Colonic mucosa (tissue), 4 donors: ENCODE measurements around the gene RALY. TPM values are rescaled to one million over a fixed set of nuclear protein-coding genes. Genes with fewer than 3 reads are reported as not detected.

Experiments
- DNase-seq: peaks from one replicate; pipeline ENCODE4 v3.0.0-alpha.2; 2020
- H3K27ac ChIP-seq: fragments of 200-600 bp; one replicate; pipeline ENCODE4 v1.8.0; 2021
- H3K27me3 ChIP-seq: fragments of 200-600 bp; one replicate; pipeline ENCODE4 v1.8.0; 2021
- H3K36me3 ChIP-seq: fragments of 200-600 bp; one replicate; pipeline ENCODE4 v1.8.0; 2021
- H3K4me1 ChIP-seq: fragments of 200-600 bp; one replicate; pipeline ENCODE4 v1.8.0; 2021; ENCODE audit warnings: mild to moderate bottlenecking
- H3K4me3 ChIP-seq: fragments of 200-600 bp; one replicate; pipeline ENCODE4 v1.8.0; 2021
- H3K9ac ChIP-seq, 2 donors: one replicate each; pipeline ENCODE4 v1.7.0; 2013; ENCODE audit warnings: control low read depth in 2 of 2, low read depth in 2 of 2, low read length in 2 of 2
- H3K9me3 ChIP-seq: fragments of 200-600 bp; one replicate; pipeline ENCODE4 v1.8.0; 2021
- intact Hi-C: fragments of 100-400 bp; cut with DNase I; formaldehyde crosslinking; loops from one replicate; pipeline ENCODE4 v1.14.1; 2022
- total RNA-seq, 2 donors: library from RNA; stranded (reverse); fragmentation: NEBNext Ultra II Directional in 1 of 2; extraction: Animal tissue kit (Norgen Biotek cat#: 25700) in 1 of 2; gene quantifications; one replicate each; pipeline ENCODE4 v1.2.1, GENCODE V29; 2021
- TF ChIP-seq, protein P1 (sequence below): fragments of 200-600 bp; IDR thresholded peaks from one replicate; pipeline ENCODE4 v1.8.0; 2022; ENCODE audit warnings: antibody characterized with exemption, mild to moderate bottlenecking
- donor health status: healthy.
- donor health status: DM: no; HTN: no; CAD: no.
- donor health status: DM: no; HTN: no; CAD: no.

Gene RALY
- total RNA-seq, 2 donors from 2014 or later = 196 to 212 TPM

DNA sequence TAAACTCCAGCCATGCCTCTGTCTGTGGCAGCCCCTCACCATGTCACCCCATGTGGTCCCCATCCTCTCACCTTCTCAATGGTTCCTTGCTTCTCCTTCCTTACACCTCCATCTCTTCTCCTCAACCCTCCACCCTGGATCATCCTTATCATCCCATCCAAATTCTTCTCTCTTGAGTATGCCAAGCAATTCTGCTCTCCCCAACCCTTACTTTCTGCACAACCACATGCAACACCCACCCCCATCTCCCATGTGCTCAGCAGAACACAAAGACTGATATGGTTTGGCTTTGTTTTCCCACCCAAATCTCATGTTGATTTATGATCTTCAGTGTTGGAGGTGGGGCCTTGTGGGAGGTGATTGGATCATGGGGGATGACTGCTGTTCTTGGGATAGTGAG is 42.5 kb upstream of the RALY start:
- Histone ChIP-seq H3K4me3 (no peak overlapping the region), H3K36me3 (no peaks in the 10 kb centered on the region), H3K4me1 (no peaks in the 10 kb centered on the region), H3K27me3 (no peaks in the 10 kb centered on the region), H3K27ac (no peak overlapping the region), H3K9me3 (no peaks in the 10 kb centered on the region), H3K9ac (no peak overlapping the region)
- intact Hi-C loops = no loop called here
- TF ChIP-seq, protein P1, sequence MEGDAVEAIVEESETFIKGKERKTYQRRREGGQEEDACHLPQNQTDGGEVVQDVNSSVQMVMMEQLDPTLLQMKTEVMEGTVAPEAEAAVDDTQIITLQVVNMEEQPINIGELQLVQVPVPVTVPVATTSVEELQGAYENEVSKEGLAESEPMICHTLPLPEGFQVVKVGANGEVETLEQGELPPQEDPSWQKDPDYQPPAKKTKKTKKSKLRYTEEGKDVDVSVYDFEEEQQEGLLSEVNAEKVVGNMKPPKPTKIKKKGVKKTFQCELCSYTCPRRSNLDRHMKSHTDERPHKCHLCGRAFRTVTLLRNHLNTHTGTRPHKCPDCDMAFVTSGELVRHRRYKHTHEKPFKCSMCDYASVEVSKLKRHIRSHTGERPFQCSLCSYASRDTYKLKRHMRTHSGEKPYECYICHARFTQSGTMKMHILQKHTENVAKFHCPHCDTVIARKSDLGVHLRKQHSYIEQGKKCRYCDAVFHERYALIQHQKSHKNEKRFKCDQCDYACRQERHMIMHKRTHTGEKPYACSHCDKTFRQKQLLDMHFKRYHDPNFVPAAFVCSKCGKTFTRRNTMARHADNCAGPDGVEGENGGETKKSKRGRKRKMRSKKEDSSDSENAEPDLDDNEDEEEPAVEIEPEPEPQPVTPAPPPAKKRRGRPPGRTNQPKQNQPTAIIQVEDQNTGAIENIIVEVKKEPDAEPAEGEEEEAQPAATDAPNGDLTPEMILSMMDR = no peak
- DNase-seq = no peak

DNA sequence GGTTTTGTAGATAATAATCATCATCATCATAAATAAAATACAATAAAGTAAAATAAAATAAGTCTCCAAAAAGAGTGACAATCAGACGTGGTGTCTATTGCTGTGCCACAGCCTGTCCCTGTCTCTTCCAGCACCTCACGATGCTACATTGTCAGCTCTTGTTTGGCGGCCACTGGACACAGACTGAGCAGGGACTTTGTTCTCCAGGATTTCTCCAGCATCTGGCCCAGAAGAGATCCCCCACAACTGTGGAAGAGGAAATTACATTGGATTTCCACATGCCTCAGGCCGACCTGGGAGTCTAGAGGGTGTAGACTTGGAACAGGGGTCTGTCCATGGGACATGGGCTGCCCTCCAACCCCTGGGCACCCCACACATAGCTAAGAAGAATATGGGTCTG is 39.2 kb upstream of the RALY start:
- Histone ChIP-seq H3K27me3 (no peaks in the 10 kb centered on the region), H3K27ac (no peak overlapping the region), H3K36me3 (no peaks in the 10 kb centered on the region), H3K9me3 (no peaks in the 10 kb centered on the region), H3K4me3 (no peak overlapping the region), H3K4me1 (no peaks in the 10 kb centered on the region), H3K9ac (no peak overlapping the region)
- TF ChIP-seq, protein P1 = no peak
- intact Hi-C loops = no loop called here
- DNase-seq = no peak

DNA sequence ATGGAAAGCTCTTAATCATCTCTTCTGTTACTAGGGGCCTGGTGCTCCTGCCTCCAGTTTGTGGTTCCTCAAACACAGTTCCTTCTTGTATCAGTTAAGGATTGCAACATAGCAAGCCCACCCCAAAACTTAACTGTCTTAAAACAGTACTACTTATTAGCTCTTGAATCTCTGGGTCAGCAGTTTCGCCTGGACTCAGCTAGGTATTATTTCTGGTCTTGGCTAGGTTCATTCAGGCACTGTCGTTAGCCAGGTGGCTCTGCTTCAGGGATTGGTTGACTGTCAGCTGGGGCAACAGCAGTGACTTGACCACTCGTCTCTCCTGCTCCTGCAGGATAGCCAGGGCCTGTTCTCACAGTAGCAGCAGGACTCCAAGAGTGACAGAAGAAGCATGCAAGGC is 30.0 kb upstream of the RALY start:
- TF ChIP-seq, protein P1 = no peak
- Histone ChIP-seq H3K27me3 (no peaks in the 10 kb centered on the region), H3K27ac (no peak overlapping the region), H3K36me3 (no peaks in the 10 kb centered on the region), H3K9ac (no peak overlapping the region), H3K4me3 (no peak overlapping the region), H3K4me1 (no peaks in the 10 kb centered on the region), H3K9me3 (no peaks in the 10 kb centered on the region)
- DNase-seq = no peak
- intact Hi-C loops = no loop called here

DNA sequence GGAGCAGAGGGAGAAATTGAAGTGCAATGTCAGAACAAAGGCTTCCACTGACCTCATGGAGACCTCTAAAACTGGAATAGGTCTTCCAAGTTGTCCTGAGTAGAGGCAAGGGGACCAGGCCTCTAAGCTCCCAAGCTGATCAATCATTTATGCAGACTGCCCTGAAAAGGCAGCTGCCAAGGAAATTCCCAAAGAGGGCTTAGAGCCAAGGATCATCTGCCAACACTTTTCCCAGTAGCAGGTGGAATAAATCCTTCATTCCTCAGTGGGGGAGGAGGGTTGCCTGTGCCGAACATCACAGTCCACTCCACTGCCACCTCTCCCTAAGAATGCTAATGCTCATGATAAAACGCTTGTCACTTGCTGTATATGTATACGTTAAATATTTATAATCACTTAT is 29.3 kb upstream of the RALY start:
- Histone ChIP-seq H3K9ac (no peak overlapping the region), H3K9me3 (no peaks in the 10 kb centered on the region), H3K4me1 (no peaks in the 10 kb centered on the region), H3K4me3 (no peak overlapping the region), H3K27ac (no peak overlapping the region), H3K27me3 (no peaks in the 10 kb centered on the region), H3K36me3 (no peaks in the 10 kb centered on the region)
- TF ChIP-seq, protein P1 = no peak
- intact Hi-C loops = no loop called here
- DNase-seq = no peak

DNA sequence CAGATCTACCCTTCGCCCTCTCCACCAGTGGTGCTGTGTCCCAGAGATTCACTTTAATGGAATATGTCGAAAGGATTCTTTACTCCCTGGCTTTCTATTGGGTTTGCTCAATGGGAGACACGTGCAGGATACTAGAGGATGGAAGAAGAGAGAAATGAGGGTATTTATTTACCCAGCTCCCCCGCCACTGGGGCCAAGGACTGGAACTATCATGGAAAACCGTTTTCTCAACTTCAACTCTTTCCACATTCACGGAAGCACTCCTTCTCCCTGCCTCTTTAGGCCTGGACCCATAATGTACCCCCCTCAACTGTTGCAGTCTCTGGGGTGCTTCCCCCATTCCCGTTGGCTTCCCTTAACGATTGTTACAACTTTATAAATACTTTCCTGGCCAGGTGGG is 26.6 kb upstream of the RALY start:
- Histone ChIP-seq H3K4me3 (no peak overlapping the region), H3K36me3 (no peaks in the 10 kb centered on the region), H3K9me3 (no peaks in the 10 kb centered on the region), H3K27ac (no peak overlapping the region), H3K27me3 (no peaks in the 10 kb centered on the region), H3K9ac (no peak overlapping the region), H3K4me1 (no peaks in the 10 kb centered on the region)
- intact Hi-C loops = no loop called here
- DNase-seq = no peak
- TF ChIP-seq, protein P1 = no peak

DNA sequence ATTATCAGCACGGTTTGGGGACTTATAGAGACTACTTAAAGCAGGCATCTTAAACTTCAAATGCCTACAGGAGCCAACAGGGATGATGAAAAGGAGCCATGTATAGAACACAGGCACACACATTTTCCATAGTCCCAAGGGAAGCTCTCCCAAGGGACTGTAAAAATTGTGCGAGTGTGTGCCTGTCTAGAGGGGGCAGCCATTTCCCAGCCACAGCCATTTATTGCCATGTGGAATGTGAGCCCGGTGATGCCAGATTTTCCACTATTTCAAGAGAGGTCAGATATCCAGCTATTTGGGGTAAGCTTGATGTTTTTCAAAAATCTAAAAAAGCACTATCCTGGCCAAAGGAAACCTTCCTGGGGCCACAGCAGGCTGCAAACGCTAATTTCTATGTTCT is 24.1 kb upstream of the RALY start:
- H3K9ac ChIP-seq = no peak overlapping the region
- no peak for DNase-seq
- TF ChIP-seq, protein P1 = no peak
- no peaks in the 10 kb centered on the region for H3K36me3 ChIP-seq
- intact Hi-C loops = no loop called here
- no peak overlapping the region for H3K27ac ChIP-seq
- no peaks in the 10 kb centered on the region for H3K9me3 ChIP-seq
- H3K4me1 ChIP-seq = no peaks in the 10 kb centered on the region
- no peak overlapping the region for H3K4me3 ChIP-seq
- H3K27me3 ChIP-seq = no peaks in the 10 kb centered on the region
